H1 (cell line): ENCODE data around the gene UGT1A9. TPM values are rescaled to one million over a fixed set of nuclear protein-coding genes. Genes with fewer than 3 reads are reported as not detected.

ENCODE experiments used
- CTCF ChIA-PET: fragments of 300-600 bp; sonication (Branson Sonifier 250); formaldehyde crosslinking; loops from one replicate; lab custom pipeline; 2021; ENCODE audit not compliant: partially characterized antibody; lab: Charles Lee
- POLR2A ChIA-PET: fragments of 300-600 bp; sonication (Branson Sonifier 250); formaldehyde crosslinking; loops from one replicate; lab custom pipeline; 2021; ENCODE audit warnings: inconsistent platforms; ENCODE audit not compliant: partially characterized antibody; lab: Charles Lee
- DNase-seq, 2 experiments: peaks; one replicate each; pipeline versions ENCODE4 v3.0.0 to v3.0.0-alpha.2; 2010 to 2022; ENCODE audit warnings: low spot score in 2 of 2, low read depth in 1 of 2, mixed read lengths in 1 of 2
- FAIRE-seq: peaks from 2 replicates; lab custom pipeline; 2011; peaks lifted over from hg19 to GRCh38; lab: Jason Lieb, UNC
- H2AFZ ChIP-seq: 2 replicates; pipeline ENCODE4 v1.8.1; 2012; ENCODE audit warnings: low read length, inconsistent platforms
- H2AK5ac ChIP-seq: 2 replicates; pipeline ENCODE4 v1.6.1; 2013; ENCODE audit warnings: low read depth, low read length
- H2BK120ac ChIP-seq: replicated peaks from 2 replicates; pipeline ENCODE3; 2013; ENCODE audit warnings: low read depth, low read length, inconsistent platforms
- H2BK12ac ChIP-seq: 2 replicates; pipeline ENCODE4 v1.6.1; 2013; ENCODE audit warnings: low read depth, low read length
- H2BK15ac ChIP-seq: 2 replicates; pipeline ENCODE4 v1.6.1; 2013; ENCODE audit warnings: low read length
- H2BK20ac ChIP-seq: 2 replicates; pipeline ENCODE4 v1.6.1; 2013; ENCODE audit warnings: low read length
- H2BK5ac ChIP-seq: 2 replicates; pipeline ENCODE4 v1.6.1; 2013; ENCODE audit warnings: low read depth, low read length
- H3K14ac ChIP-seq: 2 replicates; pipeline ENCODE4 v1.6.1; 2013; ENCODE audit warnings: inconsistent platforms; ENCODE audit not compliant: insufficient read length
- H3K18ac ChIP-seq: 2 replicates; pipeline ENCODE4 v1.6.1; 2013; ENCODE audit warnings: low read length; ENCODE audit errors: extremely low read depth
- H3K23ac ChIP-seq: 2 replicates; pipeline ENCODE4 v1.6.1; 2013; ENCODE audit warnings: inconsistent platforms; ENCODE audit not compliant: insufficient read length
- H3K23me2 ChIP-seq: 2 replicates; pipeline ENCODE4 v1.6.1; 2013; ENCODE audit warnings: low read depth, low read length
- H3K27ac ChIP-seq: 2 replicates; pipeline ENCODE4 v1.6.1; 2011; ENCODE audit warnings: low read depth, low read length, inconsistent platforms
- H3K27me3 ChIP-seq, 4 experiments: replicated peaks in 1 of 4; 1 replicate in 1 of 4; 2 replicates in 3 of 4; pipeline versions ENCODE4 v1.6.1 to v1.8.1; 2011 to 2013; ENCODE audit warnings: low read length in 3 of 4, mild to moderate bottlenecking in 3 of 4, inconsistent platforms in 2 of 4, mixed read lengths in 2 of 4, moderate library complexity in 1 of 4; ENCODE audit not compliant: control insufficient read depth in 3 of 4, insufficient read depth in 3 of 4; ENCODE audit errors: extremely low read depth in 1 of 4
- H3K36me3 ChIP-seq, 4 experiments: 2 replicates each; pipeline versions ENCODE4 v1.6.1 to v1.8.1; 2011 to 2013; ENCODE audit warnings: mild to moderate bottlenecking in 4 of 4, low read length in 3 of 4, moderate library complexity in 2 of 4, control low read depth in 1 of 4, inconsistent platforms in 1 of 4; ENCODE audit not compliant: insufficient read depth in 4 of 4, control insufficient read depth in 2 of 4
- H3K4ac ChIP-seq: replicated peaks from 2 replicates; pipeline ENCODE3; 2013; ENCODE audit warnings: low read length, low read depth, mixed read lengths, inconsistent platforms; ENCODE audit not compliant: insufficient read length
- H3K4me1 ChIP-seq, 4 experiments: replicated peaks in 1 of 4; 1 replicate in 1 of 4; 2 replicates in 3 of 4; pipeline versions ENCODE4 v1.6.1 to v1.8.1; 2011 to 2013; ENCODE audit warnings: low read length in 3 of 4, inconsistent platforms in 2 of 4, mixed read lengths in 1 of 4; ENCODE audit not compliant: insufficient read depth in 4 of 4, control insufficient read depth in 3 of 4
- H3K4me2 ChIP-seq, 2 experiments: 2 replicates each; pipeline versions ENCODE4 v1.6.1 to v1.8.1; 2011 to 2013; ENCODE audit warnings: low read depth in 2 of 2, low read length in 2 of 2, control low read depth in 1 of 2, inconsistent platforms in 1 of 2, mild to moderate bottlenecking in 1 of 2; ENCODE audit not compliant: insufficient read depth in 1 of 2
- H3K4me3 ChIP-seq, 4 experiments: fragments of 200-600, 300-600 bp in 1 of 4; sonication (generic), shearing (Covaris generic), sonication (Bioruptor Twin) in 1 of 4; 2 replicates each; pipeline versions ENCODE4 v1.5.1 to v1.8.1; 2011 to 2016; ENCODE audit warnings: low read length in 4 of 4, low read depth in 3 of 4, control low read depth in 2 of 4, inconsistent platforms in 2 of 4, mild to moderate bottlenecking in 2 of 4, mixed read lengths in 1 of 4, moderate library complexity in 1 of 4; ENCODE audit not compliant: insufficient read depth in 2 of 4; ENCODE audit errors: extremely low read depth in 1 of 4
- H3K56ac ChIP-seq: replicated peaks from 2 replicates; pipeline ENCODE3; 2013; ENCODE audit warnings: low read depth, mild to moderate bottlenecking, mixed read lengths, low read length, inconsistent platforms; ENCODE audit not compliant: insufficient read length
- H3K79me1 ChIP-seq: 2 replicates; pipeline ENCODE4 v1.6.1; 2013; ENCODE audit warnings: low read depth, low read length, control low read depth
- H3K79me2 ChIP-seq, 2 experiments: 2 replicates each; pipeline versions ENCODE4 v1.6.1 to v1.8.1; 2012 to 2013; ENCODE audit warnings: low read length in 2 of 2, mild to moderate bottlenecking in 2 of 2, inconsistent platforms in 1 of 2; ENCODE audit not compliant: insufficient read depth in 2 of 2, control insufficient read depth in 1 of 2
- H3K9ac ChIP-seq, 4 experiments: replicated peaks in 1 of 4; 1 replicate in 1 of 4; 2 replicates in 3 of 4; pipeline versions ENCODE4 v1.6.1 to v1.8.1; 2011 to 2013; ENCODE audit warnings: low read depth in 3 of 4, low read length in 3 of 4, control low read depth in 2 of 4, mild to moderate bottlenecking in 2 of 4, moderate library complexity in 2 of 4, inconsistent platforms in 1 of 4; ENCODE audit errors: extremely low read depth in 1 of 4
- H3K9me3 ChIP-seq, 2 experiments: 2 replicates each; pipeline versions ENCODE4 v1.6.1 to v1.8.1; 2012 to 2013; ENCODE audit warnings: mild to moderate bottlenecking in 2 of 2, moderate library complexity in 2 of 2, control low read depth in 1 of 2, inconsistent platforms in 1 of 2, low read depth in 1 of 2, low read length in 1 of 2, mixed read lengths in 1 of 2; ENCODE audit not compliant: insufficient read depth in 2 of 2
- H4K20me1 ChIP-seq, 2 experiments: replicated peaks in 1 of 2; 2 replicates each; pipeline versions ENCODE3 to v1.8.1; 2011 to 2013; ENCODE audit warnings: inconsistent platforms in 2 of 2, low read length in 2 of 2, mild to moderate bottlenecking in 1 of 2; ENCODE audit not compliant: insufficient read depth in 2 of 2, control insufficient read depth in 1 of 2
- H4K5ac ChIP-seq: 2 replicates; pipeline ENCODE4 v1.6.1; 2013; ENCODE audit warnings: low read length, low read depth, mixed read lengths, inconsistent platforms; ENCODE audit not compliant: insufficient read length
- H4K8ac ChIP-seq: 2 replicates; pipeline ENCODE4 v1.8.0; 2013; ENCODE audit warnings: mild to moderate bottlenecking, moderate library complexity, low read length, inconsistent platforms; ENCODE audit not compliant: insufficient read depth; ENCODE audit errors: extremely low read depth
- H4K91ac ChIP-seq: replicated peaks from 2 replicates; pipeline ENCODE3; 2013; ENCODE audit warnings: low read length, mixed read lengths, inconsistent platforms; ENCODE audit not compliant: insufficient read length
- BCL11A ChIP-seq, 2 experiments: IDR thresholded peaks; one replicate each; pipeline ENCODE4 v1.6.1; 2011; ENCODE audit warnings: low read depth in 2 of 2, low read length in 2 of 2, mild to moderate bottlenecking in 2 of 2
- GABPA ChIP-seq: IDR thresholded peaks from 2 replicates; pipeline ENCODE4 v1.6.1; 2011; ENCODE audit warnings: mild to moderate bottlenecking, low read length, moderate library complexity, borderline replicate concordance; ENCODE audit not compliant: insufficient read depth
- NRF1 ChIP-seq: IDR thresholded peaks from 2 replicates; pipeline ENCODE4 v1.6.1; 2011; ENCODE audit warnings: mild to moderate bottlenecking, low read depth, low read length, improper control_type of control experiment
- RBBP5 ChIP-seq: IDR thresholded peaks from 2 replicates; pipeline ENCODE4 v1.7.1; 2012; ENCODE audit warnings: low read depth, mild to moderate bottlenecking, inconsistent platforms, low read length, moderate library complexity, borderline replicate concordance
- RNF2 ChIP-seq: fragments of 200-900, 300-1000 bp; sonication (generic); IDR thresholded peaks from 2 replicates; pipeline ENCODE4 v1.7.1; 2016; ENCODE audit warnings: borderline replicate concordance, low read depth, mild to moderate bottlenecking, antibody characterized with exemption, low read length; ENCODE audit not compliant: poor library complexity, severe bottlenecking; ENCODE audit errors: missing control alignments
- SIN3A ChIP-seq, 2 experiments: IDR thresholded peaks in 1 of 2; conservative IDR thresholded peaks in 1 of 2; 2 replicates each; pipeline ENCODE4 v1.6.1; 2011 to 2012; ENCODE audit warnings: low read length in 2 of 2, improper control_type of control experiment in 1 of 2, low read depth in 1 of 2, mild to moderate bottlenecking in 1 of 2
- SIX5 ChIP-seq: IDR thresholded peaks from 2 replicates; pipeline ENCODE4 v1.6.1; 2011; ENCODE audit warnings: mild to moderate bottlenecking, low read depth, low read length
- TAF1 ChIP-seq: IDR thresholded peaks from 2 replicates; pipeline ENCODE4 v1.6.1; 2011; ENCODE audit warnings: mild to moderate bottlenecking, low read depth, low read length
- TEAD4 ChIP-seq: IDR thresholded peaks from 2 replicates; pipeline ENCODE4 v1.6.1; 2012; ENCODE audit warnings: low read depth, low read length, inconsistent platforms, mixed read lengths
- ZNF274 ChIP-seq: IDR thresholded peaks from 2 replicates; pipeline ENCODE4 v1.7.0; 2012; ENCODE audit warnings: low read length, borderline replicate concordance; ENCODE audit errors: extremely low read depth
- WGBS, 2 experiments: shearing (Covaris generic) in 1 of 2; methylation state at CpG; one replicate each; pipeline versions ENCODE4 v1.1.6 to v1.1.7; 2013 to 2015; ENCODE audit warnings: low lambda C conversion rate in 2 of 2, mixed read lengths in 2 of 2, inconsistent platforms in 1 of 2, low coverage in 1 of 2, missing lambda C conversion rate in 1 of 2; ENCODE audit not compliant: insufficient replicate concordance in 2 of 2, insufficient coverage in 1 of 2, insufficient read length in 1 of 2; ENCODE audit errors: extremely low coverage in 1 of 2, missing lambda C conversion rate in 1 of 2; 5-methylcytosine and 5-hydroxymethylcytosine counted together
- polyA plus RNA-seq, 7 experiments: library from polyadenylated mRNA; depleted of rRNA in 3 of 7; stranded (reverse) in 5 of 7; unstranded in 2 of 7; fragments of >200 nt in 5 of 7; fragments of 200-250 nt in 2 of 7; gene quantifications; 1 replicate in 5 of 7; 2 replicates in 1 of 7; 4 replicates in 1 of 7; pipeline versions ENCODE4 v1.2.1 to v1.2.3, GENCODE V29; 2011 to 2013; ENCODE audit warnings: missing spikeins in 2 of 7, mixed read lengths in 2 of 7
- total RNA-seq: library from RNA; stranded (reverse); fragmentation: NEBNext Ultra II Directional; extraction: Animal tissue kit (Norgen Biotek cat#: 25700); gene quantifications from 2 replicates; pipeline ENCODE4 v1.2.1, GENCODE V29; 2021
- TF ChIP-seq, protein P1 (sequence below): IDR thresholded peaks from 2 replicates; pipeline ENCODE4 v1.6.1; 2012; ENCODE audit warnings: inconsistent platforms
- TF ChIP-seq, protein P2 (sequence below): IDR thresholded peaks from 2 replicates; pipeline ENCODE4 v1.6.1; 2011; ENCODE audit warnings: low read depth, mild to moderate bottlenecking, low read length; ENCODE audit not compliant: insufficient read depth

Gene UGT1A9
- total and polyA plus RNA-seq, 2 of the 8 experiments (the other 6 are each of a cell fraction or from before 2014, with no cell fraction given) = not detected

DNA sequence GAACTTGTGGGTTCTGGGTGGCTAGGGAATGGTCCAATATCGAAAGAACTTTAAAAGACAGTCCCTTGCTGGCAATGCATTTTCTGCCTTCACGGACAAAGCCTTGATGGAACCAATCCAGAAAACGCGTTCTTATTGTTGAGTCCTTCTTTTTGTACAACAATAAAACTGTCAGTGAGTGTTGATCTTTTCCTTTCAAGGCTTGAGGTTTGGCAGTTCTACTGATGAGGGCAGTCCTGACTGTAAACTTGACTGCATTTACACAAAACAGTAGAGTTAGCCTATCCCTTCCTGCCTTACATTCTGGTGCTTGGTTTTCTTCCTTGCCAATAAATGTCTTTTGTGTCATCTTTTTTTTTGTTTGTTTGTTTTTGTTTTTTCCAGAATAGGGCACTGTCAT, 7.5 kb downstream of the UGT1A9 start:
- H3K27me3 ChIP-seq = no peaks in the 10 kb centered on the region
- H4K91ac ChIP-seq = no peak overlapping the region
- no peaks in the 10 kb centered on the region for H3K79me2 ChIP-seq
- no peak overlapping the region for H3K4me2 ChIP-seq
- no peak for TF ChIP-seq SIX5
- TF ChIP-seq ZNF274 = no peak
- no peak for TF ChIP-seq TAF1
- no peak for TF ChIP-seq NRF1
- TF ChIP-seq SIN3A (conservative IDR thresholded peaks at IDR 0.05 in 1 of 2, IDR thresholded peaks at IDR 0.05 in 1 of 2; ENCODE audit: low read depth in 1 of 2, low read length in 2 of 2) = no peak
- TF ChIP-seq RBBP5 = no peak
- no peak for TF ChIP-seq RNF2
- TF ChIP-seq BCL11A (IDR thresholded peaks at IDR 0.05; ENCODE audit: low read depth in 2 of 2, low read length in 2 of 2) = no peak
- TF ChIP-seq, protein P1, sequence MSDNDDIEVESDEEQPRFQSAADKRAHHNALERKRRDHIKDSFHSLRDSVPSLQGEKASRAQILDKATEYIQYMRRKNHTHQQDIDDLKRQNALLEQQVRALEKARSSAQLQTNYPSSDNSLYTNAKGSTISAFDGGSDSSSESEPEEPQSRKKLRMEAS = no peak
- no peak for TF ChIP-seq GABPA
- TF ChIP-seq, protein P2, sequence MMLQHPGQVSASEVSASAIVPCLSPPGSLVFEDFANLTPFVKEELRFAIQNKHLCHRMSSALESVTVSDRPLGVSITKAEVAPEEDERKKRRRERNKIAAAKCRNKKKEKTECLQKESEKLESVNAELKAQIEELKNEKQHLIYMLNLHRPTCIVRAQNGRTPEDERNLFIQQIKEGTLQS = no peak
- TF ChIP-seq TEAD4 = no peak
- H3K23ac ChIP-seq = no peak overlapping the region
- H3K9ac ChIP-seq = no peak overlapping the region
- no peak overlapping the region for H2BK20ac ChIP-seq
- H2BK120ac ChIP-seq = no peak overlapping the region
- H3K4ac ChIP-seq = no peak overlapping the region
- H4K20me1 ChIP-seq = no peaks in the 10 kb centered on the region
- no peaks in the 10 kb centered on the region; a peak in 1 of 7 replicates for H3K4me1 ChIP-seq
- no peak overlapping the region for H4K8ac ChIP-seq
- no peak overlapping the region for H3K4me3 ChIP-seq
- H2AK5ac ChIP-seq = no peak overlapping the region
- no peak overlapping the region for H4K5ac ChIP-seq
- no peak overlapping the region for H3K18ac ChIP-seq
- H3K27ac ChIP-seq = no peak overlapping the region
- ChIA-PET CTCF (no interaction called here), POLR2A (no interaction called here)
- H3K56ac ChIP-seq = no peak overlapping the region
- H3K79me1 ChIP-seq = no peaks in the 10 kb centered on the region
- H3K23me2 ChIP-seq = no peaks in the 10 kb centered on the region
- H3K14ac ChIP-seq = no peak overlapping the region
- no peaks in the 10 kb centered on the region for H3K9me3 ChIP-seq
- 77% methylated on average over 4 of the region's 4 CpGs; no CpG with 5 or more reads in 1 of the 2 experiments for WGBS, 2 experiments
- no peak overlapping the region for H2BK12ac ChIP-seq
- DNase-seq (no peak), FAIRE-seq (no peak)
- no peak overlapping the region for H2BK5ac ChIP-seq
- H2BK15ac ChIP-seq = no peak overlapping the region
- no peaks in the 10 kb centered on the region for H3K36me3 ChIP-seq
- no peak overlapping the region for H2AFZ ChIP-seq
